Keratinocyte (primary cell): ENCODE data around the gene ARL14EPL. TPM values are rescaled to one million over a fixed set of nuclear protein-coding genes. Genes with fewer than 3 reads are reported as not detected.

ENCODE experiments used
- DNase-seq: peaks from one replicate; pipeline ENCODE4 v3.0.0-alpha.2; 2011; ENCODE audit warnings: low read depth, missing footprints, low spot score
- FAIRE-seq: peaks from 2 replicates; lab custom pipeline; 2011; peaks lifted over from hg19 to GRCh38; lab: Jason Lieb, UNC
- H2AFZ ChIP-seq: 2 replicates; pipeline ENCODE4 v1.6.0; 2012; ENCODE audit warnings: low read length, control low read depth, inconsistent platforms; ENCODE audit not compliant: control insufficient read depth
- H3K27ac ChIP-seq: 2 replicates; pipeline ENCODE4 v1.5.1; 2011; ENCODE audit warnings: low read length; ENCODE audit not compliant: control insufficient read depth, insufficient read depth
- H3K27me3 ChIP-seq: 3 replicates; pipeline ENCODE4 v1.6.0; 2011; ENCODE audit warnings: low read length; ENCODE audit not compliant: control insufficient read depth, insufficient read depth; ENCODE audit errors: extremely low read depth
- H3K36me3 ChIP-seq, 2 experiments: 2 replicates in 1 of 2; 3 replicates in 1 of 2; pipeline ENCODE4 v1.5.1; 2011; ENCODE audit warnings: low read length in 2 of 2, mild to moderate bottlenecking in 1 of 2; ENCODE audit not compliant: control insufficient read depth in 2 of 2, insufficient read depth in 2 of 2; ENCODE audit errors: extremely low read depth in 1 of 2
- H3K4me1 ChIP-seq: 3 replicates; pipeline ENCODE4 v1.5.1; 2011; ENCODE audit warnings: low read length; ENCODE audit not compliant: control insufficient read depth, insufficient read depth; ENCODE audit errors: extremely low read depth
- H3K4me2 ChIP-seq: 3 replicates; pipeline ENCODE4 v1.6.0; 2011; ENCODE audit warnings: low read depth, low read length; ENCODE audit not compliant: control insufficient read depth, insufficient read depth; ENCODE audit errors: extremely low read depth
- H3K4me3 ChIP-seq, 3 experiments: fragments of 200-600 bp in 1 of 3; sonication (generic) in 1 of 3; 2 replicates in 2 of 3; 3 replicates in 1 of 3; pipeline ENCODE4 v1.5.1; 2011 to 2016; ENCODE audit warnings: low read length in 3 of 3, mild to moderate bottlenecking in 3 of 3, control low read depth in 2 of 3, inconsistent platforms in 1 of 3, low read depth in 1 of 3, mixed read lengths in 1 of 3, mixed run types in 1 of 3, moderate library complexity in 1 of 3; ENCODE audit not compliant: control insufficient read depth in 2 of 3, insufficient read depth in 2 of 3; ENCODE audit errors: extremely low read depth in 1 of 3
- H3K79me2 ChIP-seq: 2 replicates; pipeline ENCODE4 v1.6.0; 2012; ENCODE audit warnings: low read length; ENCODE audit not compliant: control insufficient read depth, insufficient read depth
- H3K9ac ChIP-seq: 3 replicates; pipeline ENCODE4 v1.6.0; 2011; ENCODE audit warnings: low read length; ENCODE audit not compliant: control insufficient read depth, insufficient read depth; ENCODE audit errors: extremely low read depth
- H3K9me1 ChIP-seq: 3 replicates; pipeline ENCODE4 v1.6.0; 2011; ENCODE audit warnings: low read length; ENCODE audit not compliant: control insufficient read depth, insufficient read depth; ENCODE audit errors: extremely low read depth
- H3K9me3 ChIP-seq: 2 replicates; pipeline ENCODE4 v1.5.1; 2012; ENCODE audit warnings: low read depth, low read length; ENCODE audit not compliant: control insufficient read depth
- H4K20me1 ChIP-seq: 3 replicates; pipeline ENCODE4 v1.6.0; 2011; ENCODE audit warnings: low read length; ENCODE audit not compliant: control insufficient read depth, insufficient read depth; ENCODE audit errors: extremely low read depth
- CTCF ChIP-seq, 3 experiments: IDR thresholded peaks in 1 of 3; conservative IDR thresholded peaks in 1 of 3; optimal IDR thresholded peaks in 1 of 3; 2 replicates in 2 of 3; 3 replicates in 1 of 3; pipeline versions ENCODE3 to v1.5.1; 2011; ENCODE audit warnings: low read length in 3 of 3, mild to moderate bottlenecking in 3 of 3, moderate library complexity in 2 of 3, control low read depth in 1 of 3, inconsistent platforms in 1 of 3; ENCODE audit not compliant: insufficient read depth in 2 of 3; ENCODE audit errors: extremely low read depth in 1 of 3
- EZH2 ChIP-seq: IDR thresholded peaks from one replicate; pipeline ENCODE4 v1.6.1; 2012; ENCODE audit warnings: inconsistent platforms, mild to moderate bottlenecking, low read length, moderate library complexity
- dilution Hi-C: fragments of 300-500 bp; cut with MboI; formaldehyde crosslinking; loops from one replicate; pipeline ENCODE4 v1.7.0; 2020; ENCODE audit warnings: low sequenced_read_pairs; ENCODE audit not compliant: extremely low pct_ligation_motif_present
- polyA plus RNA-seq, 5 experiments: library from polyadenylated mRNA; depleted of rRNA in 3 of 5; stranded (reverse) in 3 of 5; stranded (forward) in 1 of 5; unstranded in 1 of 5; fragments of >200 nt; gene quantifications; 1 replicate in 1 of 5; 2 replicates in 3 of 5; 3 replicates in 1 of 5; pipeline versions ENCODE4 v1.2.1 to v1.2.3, GENCODE V29; 2011 to 2012; ENCODE audit warnings: missing spikeins in 2 of 5, low read depth in 1 of 5, low replicate concordance in 1 of 5

ARL14EPL gene
- polyA plus RNA-seq, 1 donor (not counting 4 experiments of a cell fraction or from before 2014, with no cell fraction given) = not detected

- H4K20me1 ChIP-seq = no peaks in the 10 kb centered on the region
- H2AFZ ChIP-seq = no peak overlapping the region
- no peak overlapping the region for H3K4me2 ChIP-seq
- DNase-seq (no peak), FAIRE-seq (no peak)
- no peak for TF ChIP-seq CTCF (optimal IDR thresholded peaks at IDR 0.05 in 1 of 3, IDR thresholded peaks at IDR 0.05 in 1 of 3, conservative IDR thresholded peaks at IDR 0.05 in 1 of 3; ENCODE audit: extremely low read depth in 1 of 3, insufficient read depth in 2 of 3, low read length in 3 of 3)
- no peak for TF ChIP-seq EZH2
- H3K4me1 ChIP-seq = no peaks in the 10 kb centered on the region
- H3K4me3 ChIP-seq = no peak overlapping the region
- dilution Hi-C loops = no loop called here
- no peaks in the 10 kb centered on the region for H3K36me3 ChIP-seq
- H3K9me3 ChIP-seq = no peaks in the 10 kb centered on the region
- no peak overlapping the region for H3K27ac ChIP-seq
- no peaks in the 10 kb centered on the region for H3K79me2 ChIP-seq
- H3K27me3 ChIP-seq = peaks cover 4% of the 10 kb centered on the region
- no peak overlapping the region for H3K9ac ChIP-seq
- no peaks in the 10 kb centered on the region for H3K9me1 ChIP-seq
Measured at GRCh38 chr5:116042375-116042774, 10.1 kb downstream of the ARL14EPL start.

- Histone ChIP-seq H3K27ac (no peak overlapping the region), H3K9me3 (no peaks in the 10 kb centered on the region), H3K79me2 (no peaks in the 10 kb centered on the region), H3K4me3 (no peak overlapping the region), H3K4me1 (no peaks in the 10 kb centered on the region), H3K27me3 (peaks cover under 1% of the 10 kb centered on the region), H2AFZ (no peak overlapping the region), H3K36me3 (no peaks in the 10 kb centered on the region), H3K9ac (no peak overlapping the region), H3K4me2 (no peak overlapping the region), H3K9me1 (no peaks in the 10 kb centered on the region), H4K20me1 (no peaks in the 10 kb centered on the region)
- no peak for TF ChIP-seq EZH2
- TF ChIP-seq CTCF (optimal IDR thresholded peaks at IDR 0.05 in 1 of 3, IDR thresholded peaks at IDR 0.05 in 1 of 3, conservative IDR thresholded peaks at IDR 0.05 in 1 of 3; ENCODE audit: extremely low read depth in 1 of 3, insufficient read depth in 2 of 3, low read length in 3 of 3) = no peak
- DNase-seq (no peak), FAIRE-seq (no peak)
- dilution Hi-C loops = no loop called here
Measured at GRCh38 chr5:116044073-116044472, 11.8 kb downstream of the ARL14EPL start.
